Activated T-cell treated with anti-CD3 and anti-CD28 coated beads for 4 hours (primary cell): Measurements from ENCODE around the gene TNFRSF1B.
"Not testable (repeated sequence)": the region's sequence is repeated elsewhere in the genome, so short reads cannot be mapped to it uniquely, and the experiment has no call there.

Experiments
- DNase-seq: peaks from one replicate; pipeline ENCODE4 v3.0.0-alpha.2; 2020

The TNFRSF1B gene

GRCh38 chr1:12224092-12224491 lies 57.3 kb downstream of the TNFRSF1B start:
- not testable (repeated sequence) for DNase-seq

- no peak for DNase-seq
Measured at GRCh38 chr1:12228979-12229378, 62.2 kb downstream of the TNFRSF1B start.

- no peak for DNase-seq
Measured at GRCh38 chr1:12229386-12229834, 62.6 kb downstream of the TNFRSF1B start.

GRCh38 chr1:12229835-12230548 lies 63.2 kb downstream of the TNFRSF1B start, which contains the start of gene VPS13D:
VPS13D (plus strand) TSS chr1:12230030; CDS start chr1:12234267, 4,237 bp downstream.
- peak; percentile 76 for DNase-seq

- no peak for DNase-seq
Measured at GRCh38 chr1:12230549-12231275, 63.9 kb downstream of the TNFRSF1B start.

- no peak for DNase-seq
Measured at GRCh38 chr1:12231276-12231595, 64.4 kb downstream of the TNFRSF1B start.

GRCh38 chr1:12232221-12232620 lies 65.4 kb downstream of the TNFRSF1B start:
- DNase-seq, result no peak

- DNase-seq, result no peak
Measured at GRCh38 chr1:12244078-12244477, 77.3 kb downstream of the TNFRSF1B start.

GRCh38 chr1:12244585-12244984 lies 77.8 kb downstream of the TNFRSF1B start:
- no peak for DNase-seq

- no peak for DNase-seq
Measured at GRCh38 chr1:12245116-12245515, 78.3 kb downstream of the TNFRSF1B start.

- no peak for DNase-seq
Measured at GRCh38 chr1:12245733-12246132, 78.9 kb downstream of the TNFRSF1B start.

- no peak for DNase-seq
Measured at GRCh38 chr1:12246584-12246983, 79.8 kb downstream of the TNFRSF1B start.

- DNase-seq, result no peak
Measured at GRCh38 chr1:12249181-12249580, 82.4 kb downstream of the TNFRSF1B start.

- no peak for DNase-seq
Measured at GRCh38 chr1:12249748-12250147, 83.0 kb downstream of the TNFRSF1B start.

GRCh38 chr1:12251442-12251841 lies 84.7 kb downstream of the TNFRSF1B start:
- DNase-seq, result no peak

- DNase-seq, result no peak
Measured at GRCh38 chr1:12255913-12256312, 89.1 kb downstream of the TNFRSF1B start.

GRCh38 chr1:12258272-12258671 lies 91.5 kb downstream of the TNFRSF1B start:
- DNase-seq, result no peak
